ENCODE data around the gene PIP4K2A.

DNA sequence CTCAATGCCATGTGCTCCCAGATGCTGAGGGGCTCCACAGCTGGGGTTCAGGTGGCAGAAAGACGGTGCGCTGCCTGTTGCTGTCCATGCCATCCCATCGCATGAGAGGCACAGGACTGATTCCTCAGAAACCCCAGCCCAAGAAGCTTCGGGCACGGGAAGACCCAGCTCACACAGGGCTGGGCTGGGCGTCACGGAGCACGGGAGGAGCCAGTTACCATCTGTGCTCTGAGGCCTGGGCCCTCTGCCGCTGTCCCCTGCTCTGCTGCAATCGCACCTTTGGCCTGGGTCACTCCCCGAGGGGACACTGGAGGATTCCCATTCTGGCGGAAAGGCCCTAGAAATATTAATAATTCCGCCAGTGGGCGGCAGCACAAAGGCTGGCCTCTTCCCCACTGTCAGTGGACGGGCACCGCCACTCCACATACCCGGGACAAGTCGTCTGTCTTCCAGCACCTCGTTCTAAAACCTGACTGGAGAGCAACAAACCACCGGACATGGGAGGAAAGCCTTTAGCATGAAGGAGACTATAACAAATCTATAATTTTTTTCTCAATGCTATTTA, 92.1 kb downstream of the PIP4K2A start:
- TF ChIP-seq, protein P1, sequence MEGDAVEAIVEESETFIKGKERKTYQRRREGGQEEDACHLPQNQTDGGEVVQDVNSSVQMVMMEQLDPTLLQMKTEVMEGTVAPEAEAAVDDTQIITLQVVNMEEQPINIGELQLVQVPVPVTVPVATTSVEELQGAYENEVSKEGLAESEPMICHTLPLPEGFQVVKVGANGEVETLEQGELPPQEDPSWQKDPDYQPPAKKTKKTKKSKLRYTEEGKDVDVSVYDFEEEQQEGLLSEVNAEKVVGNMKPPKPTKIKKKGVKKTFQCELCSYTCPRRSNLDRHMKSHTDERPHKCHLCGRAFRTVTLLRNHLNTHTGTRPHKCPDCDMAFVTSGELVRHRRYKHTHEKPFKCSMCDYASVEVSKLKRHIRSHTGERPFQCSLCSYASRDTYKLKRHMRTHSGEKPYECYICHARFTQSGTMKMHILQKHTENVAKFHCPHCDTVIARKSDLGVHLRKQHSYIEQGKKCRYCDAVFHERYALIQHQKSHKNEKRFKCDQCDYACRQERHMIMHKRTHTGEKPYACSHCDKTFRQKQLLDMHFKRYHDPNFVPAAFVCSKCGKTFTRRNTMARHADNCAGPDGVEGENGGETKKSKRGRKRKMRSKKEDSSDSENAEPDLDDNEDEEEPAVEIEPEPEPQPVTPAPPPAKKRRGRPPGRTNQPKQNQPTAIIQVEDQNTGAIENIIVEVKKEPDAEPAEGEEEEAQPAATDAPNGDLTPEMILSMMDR (conservative IDR thresholded peaks at IDR 0.05; ENCODE audit: low read depth, low read length), result no peak
- TF ChIP-seq EZH2phosphoT487 (IDR thresholded peaks at IDR 0.05; ENCODE audit: borderline replicate concordance, low read length), result no peak

Data from PC-3 (cell line).